ENCODE measurements around the gene KLF15. TPM values are rescaled to one million over a fixed set of nuclear protein-coding genes. Genes with fewer than 3 reads are reported as not detected.

Gene KLF15
- total RNA-seq, 1 donor from 2014 or later = 1.1 TPM

GRCh38 chr3:126381966-126382365 is 24.8 kb upstream of the KLF15 start:
- DNase-seq (ENCODE audit: low spot score in 2 of 2, unreplicated experiment in 2 of 2) = no peak
- Mint-ChIP-seq H3K4me1 (no peaks in the 10 kb centered on the region), H3K9me3 (peaks cover 5% of the 10 kb centered on the region), H3K36me3 (no peaks in the 10 kb centered on the region), H3K27me3 (ENCODE audit: low read depth) (peaks cover 2% of the 10 kb centered on the region), H3K4me3 (no peak overlapping the region), H3K27ac (no peak overlapping the region)
- no peak for TF ChIP-seq CTCF (IDR thresholded peaks at IDR 0.05; ENCODE audit: unreplicated experiment)

- H3K36me3 Mint-ChIP-seq = no peaks in the 10 kb centered on the region
- H3K27ac Mint-ChIP-seq = no peak overlapping the region
- no peak for DNase-seq (ENCODE audit: low spot score in 2 of 2, unreplicated experiment in 2 of 2)
- H3K27me3 Mint-ChIP-seq (ENCODE audit: low read depth) = peaks cover 2% of the 10 kb centered on the region
- H3K9me3 Mint-ChIP-seq = peaks cover 5% of the 10 kb centered on the region
- H3K4me3 Mint-ChIP-seq = no peak overlapping the region
- peaks cover 3% of the 10 kb centered on the region for H3K4me1 Mint-ChIP-seq
- no peak for TF ChIP-seq CTCF (IDR thresholded peaks at IDR 0.05; ENCODE audit: unreplicated experiment)
These were observed 23.0 kb upstream of the KLF15 start for GRCh38 chr3:126380011-126380768.

- no peak for DNase-seq (ENCODE audit: low spot score in 2 of 2, unreplicated experiment in 2 of 2)
- no peak overlapping the region for H3K4me3 Mint-ChIP-seq
- H3K27me3 Mint-ChIP-seq (ENCODE audit: low read depth) = peaks cover 2% of the 10 kb centered on the region
- H3K27ac Mint-ChIP-seq = no peak overlapping the region
- H3K9me3 Mint-ChIP-seq = no peaks in the 10 kb centered on the region
- TF ChIP-seq CTCF (IDR thresholded peaks at IDR 0.05; ENCODE audit: unreplicated experiment) = no peak
- H3K36me3 Mint-ChIP-seq = no peaks in the 10 kb centered on the region
- H3K4me1 Mint-ChIP-seq = peaks cover 3% of the 10 kb centered on the region
These were observed 21.1 kb upstream of the KLF15 start for GRCh38 chr3:126378341-126378751.

GRCh38 chr3:126377211-126377610 is 20.0 kb upstream of the KLF15 start:
- H3K27me3 Mint-ChIP-seq (ENCODE audit: low read depth) = peaks cover 2% of the 10 kb centered on the region
- no peak for TF ChIP-seq CTCF (IDR thresholded peaks at IDR 0.05; ENCODE audit: unreplicated experiment)
- DNase-seq (ENCODE audit: low spot score in 2 of 2, unreplicated experiment in 2 of 2) = no peak
- peaks cover 3% of the 10 kb centered on the region for H3K4me1 Mint-ChIP-seq
- H3K36me3 Mint-ChIP-seq = no peaks in the 10 kb centered on the region
- H3K27ac Mint-ChIP-seq = no peak overlapping the region
- no peak overlapping the region for H3K4me3 Mint-ChIP-seq
- no peaks in the 10 kb centered on the region for H3K9me3 Mint-ChIP-seq

GRCh38 chr3:126376444-126376843 is 19.2 kb upstream of the KLF15 start:
- Mint-ChIP-seq H3K27ac (no peak overlapping the region), H3K9me3 (no peaks in the 10 kb centered on the region), H3K27me3 (ENCODE audit: low read depth) (no peaks in the 10 kb centered on the region), H3K4me1 (peaks cover 3% of the 10 kb centered on the region), H3K36me3 (no peaks in the 10 kb centered on the region), H3K4me3 (no peak overlapping the region)
- no peak for TF ChIP-seq CTCF (IDR thresholded peaks at IDR 0.05; ENCODE audit: unreplicated experiment)
- DNase-seq (ENCODE audit: low spot score in 2 of 2, unreplicated experiment in 2 of 2) = no peak
